Measurements from ENCODE around the gene AREL1. TPM values are rescaled to one million over a fixed set of nuclear protein-coding genes. Genes with fewer than 3 reads are reported as not detected.
A peak's percentile ranks its signal among the peaks of the same experiment; 100 is the strongest.

Gene AREL1
- total RNA-seq, 1 donor from 2014 or later, result 54.6 TPM

DNA sequence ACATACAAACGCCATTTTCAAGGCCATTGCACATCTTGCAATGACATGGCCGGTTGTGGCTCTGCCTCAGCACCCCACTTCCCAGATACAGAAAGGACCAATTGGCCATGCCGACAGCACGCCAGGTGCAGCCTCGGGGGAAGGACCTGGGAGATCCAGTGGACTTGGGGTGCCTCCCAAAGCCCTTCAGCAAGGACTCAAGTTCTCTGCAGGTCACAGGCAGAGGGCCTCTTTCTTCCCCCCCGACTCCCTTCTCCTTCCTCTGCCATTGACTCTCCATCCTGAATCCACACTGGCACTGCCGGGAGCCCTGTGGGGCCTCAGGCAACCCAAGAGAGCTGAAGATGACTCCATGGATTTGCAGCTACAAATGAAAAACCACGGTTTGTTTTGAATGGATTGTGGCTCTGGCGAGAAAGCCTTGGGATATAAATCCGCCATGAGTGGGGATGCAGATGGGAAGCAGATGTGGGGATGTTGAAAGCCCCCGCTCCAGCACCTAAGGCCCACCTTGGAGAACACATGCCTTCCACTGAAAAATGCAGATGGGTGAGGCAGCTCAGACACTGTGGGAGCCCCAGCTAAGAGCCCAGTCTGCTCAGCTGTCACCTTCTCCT, 65.7 kb downstream of the AREL1 start:
- H3K27ac Mint-ChIP-seq (ENCODE audit: unreplicated experiment), result no peak overlapping the region
- peak overlapping the region; percentile 21 for H3K4me3 Mint-ChIP-seq (ENCODE audit: unreplicated experiment)

DNA sequence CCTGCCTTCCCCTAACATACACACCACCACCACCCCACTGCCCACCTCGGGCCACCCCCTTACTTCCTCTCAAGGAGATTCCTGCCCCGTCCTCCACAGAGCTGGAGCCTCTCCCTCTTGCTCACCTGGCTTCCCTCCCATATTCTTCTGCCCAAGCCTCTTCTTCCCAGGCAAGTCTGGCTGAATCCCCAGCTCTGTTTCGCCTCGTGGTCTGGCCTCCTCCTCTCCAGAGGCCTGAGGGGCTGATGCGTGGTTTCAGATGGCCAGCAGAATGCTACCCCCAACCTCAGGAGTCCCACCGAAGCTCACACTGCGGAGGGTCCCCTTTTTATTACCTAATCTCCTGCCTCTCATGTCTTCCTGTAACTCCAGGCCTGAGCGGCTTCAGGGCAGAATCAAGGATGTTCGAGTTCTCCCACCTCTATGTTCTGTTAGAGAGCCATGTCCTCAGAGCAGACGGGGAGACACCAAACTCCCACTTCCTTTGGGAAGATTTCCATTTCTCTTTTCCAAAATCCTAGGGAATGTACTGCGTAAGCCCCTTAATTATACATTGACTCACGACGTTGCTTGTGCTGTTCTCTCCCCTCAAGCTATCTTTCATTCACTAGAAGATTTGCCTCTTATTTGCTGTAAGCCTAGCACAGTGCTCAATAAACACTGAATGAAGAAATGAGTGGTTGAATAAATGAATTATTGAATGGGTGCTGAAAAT, 67.0 kb downstream of the AREL1 start:
- Mint-ChIP-seq H3K27me3 (ENCODE audit: low read depth, unreplicated experiment) (no peaks in the 10 kb centered on the region), H3K4me1 (ENCODE audit: low read depth, unreplicated experiment) (peaks cover 37% of the 10 kb centered on the region), H3K36me3 (ENCODE audit: low read depth, unreplicated experiment) (peaks cover 3% of the 10 kb centered on the region), H3K27ac (ENCODE audit: unreplicated experiment) (no peak overlapping the region), H3K4me3 (ENCODE audit: unreplicated experiment) (peak overlapping the region; percentile 57), H3K9me3 (ENCODE audit: unreplicated experiment) (no peaks in the 10 kb centered on the region)
- H3K4me1 ChIP-seq (ENCODE audit: insufficient read depth, low read length), result peaks cover 17% of the 10 kb centered on the region
- FAIRE-seq, result no peak
- H4K20me1 ChIP-seq (ENCODE audit: insufficient read depth, low read length), result no peaks in the 10 kb centered on the region
- H3K79me2 ChIP-seq (ENCODE audit: insufficient read depth, low read length), result no peaks in the 10 kb centered on the region
- no peak overlapping the region for H2AFZ ChIP-seq (ENCODE audit: low read depth, low read length)
- H3K4me2 ChIP-seq (ENCODE audit: low read length), result no peak overlapping the region
- no peak for DNase-seq (ENCODE audit: low read depth)
- no peak overlapping the region for H3K27ac ChIP-seq (ENCODE audit: low read depth, low read length)
- TF ChIP-seq, protein P1, sequence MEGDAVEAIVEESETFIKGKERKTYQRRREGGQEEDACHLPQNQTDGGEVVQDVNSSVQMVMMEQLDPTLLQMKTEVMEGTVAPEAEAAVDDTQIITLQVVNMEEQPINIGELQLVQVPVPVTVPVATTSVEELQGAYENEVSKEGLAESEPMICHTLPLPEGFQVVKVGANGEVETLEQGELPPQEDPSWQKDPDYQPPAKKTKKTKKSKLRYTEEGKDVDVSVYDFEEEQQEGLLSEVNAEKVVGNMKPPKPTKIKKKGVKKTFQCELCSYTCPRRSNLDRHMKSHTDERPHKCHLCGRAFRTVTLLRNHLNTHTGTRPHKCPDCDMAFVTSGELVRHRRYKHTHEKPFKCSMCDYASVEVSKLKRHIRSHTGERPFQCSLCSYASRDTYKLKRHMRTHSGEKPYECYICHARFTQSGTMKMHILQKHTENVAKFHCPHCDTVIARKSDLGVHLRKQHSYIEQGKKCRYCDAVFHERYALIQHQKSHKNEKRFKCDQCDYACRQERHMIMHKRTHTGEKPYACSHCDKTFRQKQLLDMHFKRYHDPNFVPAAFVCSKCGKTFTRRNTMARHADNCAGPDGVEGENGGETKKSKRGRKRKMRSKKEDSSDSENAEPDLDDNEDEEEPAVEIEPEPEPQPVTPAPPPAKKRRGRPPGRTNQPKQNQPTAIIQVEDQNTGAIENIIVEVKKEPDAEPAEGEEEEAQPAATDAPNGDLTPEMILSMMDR (IDR thresholded peaks at IDR 0.05; ENCODE audit: insufficient read depth, low read depth, low read length), result no peak
- TF ChIP-seq EZH2 (IDR thresholded peaks at IDR 0.05; ENCODE audit: insufficient read depth, low read length), result no peak
- no peak overlapping the region for H3K4me3 ChIP-seq (ENCODE audit: insufficient read depth, low read depth, low read length)
- H3K27me3 ChIP-seq (ENCODE audit: insufficient read depth, low read length), result no peaks in the 10 kb centered on the region
- H3K9ac ChIP-seq (ENCODE audit: low read length), result no peak overlapping the region
- no peaks in the 10 kb centered on the region for H3K36me3 ChIP-seq (ENCODE audit: insufficient read depth, low read length)
- no peaks in the 10 kb centered on the region for H3K9me3 ChIP-seq (ENCODE audit: insufficient read depth, low read depth, low read length)

More for the DNA sequence above, 65.7 kb downstream of the AREL1 start:
- H3K4me3 ChIP-seq (ENCODE audit: insufficient read depth, low read depth, low read length), result no peak overlapping the region
- no peaks in the 10 kb centered on the region for H3K9me3 ChIP-seq (ENCODE audit: insufficient read depth, low read depth, low read length)
- DNase-seq (ENCODE audit: low read depth) (no peak), FAIRE-seq (no peak)
- TF ChIP-seq, protein P1 (IDR thresholded peaks at IDR 0.05; ENCODE audit: insufficient read depth, low read depth, low read length), result no peak
- no peak for TF ChIP-seq EZH2 (IDR thresholded peaks at IDR 0.05; ENCODE audit: insufficient read depth, low read length)
- Mint-ChIP-seq H3K4me1 (ENCODE audit: low read depth, unreplicated experiment) (peaks cover 41% of the 10 kb centered on the region), H3K9me3 (ENCODE audit: unreplicated experiment) (no peaks in the 10 kb centered on the region), H3K36me3 (ENCODE audit: low read depth, unreplicated experiment) (peaks cover 12% of the 10 kb centered on the region), H3K27me3 (ENCODE audit: low read depth, unreplicated experiment) (no peaks in the 10 kb centered on the region)
- H3K27me3 ChIP-seq (ENCODE audit: insufficient read depth, low read length), result no peaks in the 10 kb centered on the region
- peaks cover 17% of the 10 kb centered on the region for H3K4me1 ChIP-seq (ENCODE audit: insufficient read depth, low read length)
- H4K20me1 ChIP-seq (ENCODE audit: insufficient read depth, low read length), result no peaks in the 10 kb centered on the region
- H3K9ac ChIP-seq (ENCODE audit: low read length), result no peak overlapping the region
- H3K79me2 ChIP-seq (ENCODE audit: insufficient read depth, low read length), result no peaks in the 10 kb centered on the region
- no peak overlapping the region for H3K4me2 ChIP-seq (ENCODE audit: low read length)
- H2AFZ ChIP-seq (ENCODE audit: low read depth, low read length), result no peak overlapping the region
- H3K27ac ChIP-seq (ENCODE audit: low read depth, low read length), result no peak overlapping the region
- no peaks in the 10 kb centered on the region for H3K36me3 ChIP-seq (ENCODE audit: insufficient read depth, low read length)

- Histone ChIP-seq H2AFZ (ENCODE audit: low read depth, low read length) (no peak overlapping the region), H3K9ac (ENCODE audit: low read length) (no peak overlapping the region), H3K4me3 (ENCODE audit: insufficient read depth, low read depth, low read length) (no peak overlapping the region), H3K79me2 (ENCODE audit: insufficient read depth, low read length) (no peaks in the 10 kb centered on the region), H3K4me1 (ENCODE audit: insufficient read depth, low read length) (peaks cover 17% of the 10 kb centered on the region), H3K36me3 (ENCODE audit: insufficient read depth, low read length) (no peaks in the 10 kb centered on the region), H3K27me3 (ENCODE audit: insufficient read depth, low read length) (no peaks in the 10 kb centered on the region), H3K9me3 (ENCODE audit: insufficient read depth, low read depth, low read length) (no peaks in the 10 kb centered on the region), H3K27ac (ENCODE audit: low read depth, low read length) (no peak overlapping the region), H3K4me2 (ENCODE audit: low read length) (no peak overlapping the region), H4K20me1 (ENCODE audit: insufficient read depth, low read length) (no peaks in the 10 kb centered on the region)
- DNase-seq (ENCODE audit: low read depth) (no peak), FAIRE-seq (no peak)
- Mint-ChIP-seq H3K4me3 (ENCODE audit: unreplicated experiment) (no peak overlapping the region), H3K36me3 (ENCODE audit: low read depth, unreplicated experiment) (peaks cover 3% of the 10 kb centered on the region), H3K27me3 (ENCODE audit: low read depth, unreplicated experiment) (peaks cover 3% of the 10 kb centered on the region), H3K4me1 (ENCODE audit: low read depth, unreplicated experiment) (peaks cover 32% of the 10 kb centered on the region), H3K27ac (ENCODE audit: unreplicated experiment) (no peak overlapping the region), H3K9me3 (ENCODE audit: unreplicated experiment) (peaks cover 2% of the 10 kb centered on the region)
- TF ChIP-seq EZH2 (IDR thresholded peaks at IDR 0.05; ENCODE audit: insufficient read depth, low read length), result no peak
- TF ChIP-seq, protein P1 (IDR thresholded peaks at IDR 0.05; ENCODE audit: insufficient read depth, low read depth, low read length), result no peak
Measured at GRCh38 chr14:74645244-74645643, 67.6 kb downstream of the AREL1 start.

All from astrocyte (in vitro differentiated cells and primary cell).